ENCODE measurements around the gene TP53INP2.
"Not testable (repeated sequence)": the region's sequence is repeated elsewhere in the genome, so short reads cannot be mapped to it uniquely, and the experiment has no call there.

GRCh38 chr20:34713944-34714515, 9.9 kb downstream of the TP53INP2 start:
- not testable (repeated sequence) for TF ChIP-seq YY1 (IDR thresholded peaks at IDR 0.05; ENCODE audit: insufficient read depth, insufficient read length); ZNF274 (IDR thresholded peaks at IDR 0.05; ENCODE audit: low read depth, low read length); SUZ12 (IDR thresholded peaks at IDR 0.05; ENCODE audit: extremely low read depth, insufficient read depth, insufficient read length)

All from NT2/D1 (cell line).